ENCODE results near the gene SIGLEC8. TPM values are rescaled to one million over a fixed set of nuclear protein-coding genes. Genes with fewer than 3 reads are reported as not detected.

Gene SIGLEC8
- total RNA-seq, 1 experiment from 2014 or later, result not detected

DNA sequence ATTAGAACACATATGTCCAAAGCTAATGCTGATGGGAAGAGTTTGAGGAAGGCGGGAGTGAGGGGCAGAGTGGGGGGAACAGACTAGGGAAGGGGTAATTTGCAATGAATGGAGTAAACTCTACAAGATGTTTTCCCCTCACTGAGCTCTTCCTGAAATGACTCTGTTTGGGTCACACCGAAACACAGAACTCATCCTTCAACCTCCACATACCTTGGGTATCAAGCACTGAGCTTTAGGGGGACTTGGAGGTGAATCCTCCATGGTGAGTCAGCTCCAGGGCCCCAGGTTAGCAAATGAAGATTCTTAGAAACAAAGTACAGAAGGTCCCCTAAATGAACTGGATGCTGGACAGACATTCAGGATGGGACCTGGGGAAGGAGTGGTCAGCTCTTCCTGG is 39.5 kb downstream of the SIGLEC8 start:
- Histone ChIP-seq H3K27me3 (ENCODE audit: insufficient read depth, low read length) (no peaks in the 10 kb centered on the region), H2AFZ (ENCODE audit: low read depth, low read length, poor library complexity, severe bottlenecking) (no peak overlapping the region), H4K20me1 (ENCODE audit: insufficient read depth) (no peaks in the 10 kb centered on the region), H3K4me3 (replicated peaks in 1 of 2; ENCODE audit: low read depth in 1 of 2, low read length in 2 of 2) (no peak overlapping the region), H3K4me1 (ENCODE audit: control insufficient read depth in 1 of 2, insufficient read depth in 2 of 2, low read length in 2 of 2) (no peaks in the 10 kb centered on the region; a peak in 1 of 4 replicates), H3K9me3 (ENCODE audit: control insufficient read depth in 1 of 2, insufficient read depth in 1 of 2, low read depth in 1 of 2, low read length in 2 of 2) (no peaks in the 10 kb centered on the region), H3K79me2 (ENCODE audit: insufficient read depth, low read length) (no peaks in the 10 kb centered on the region), H3K27ac (ENCODE audit: low read depth, low read length) (no peak overlapping the region), H3K9ac (ENCODE audit: low read length) (no peak overlapping the region), H3K9me2 (ENCODE audit: insufficient read depth) (no peaks in the 10 kb centered on the region), H3K36me3 (ENCODE audit: control insufficient read depth in 1 of 2, insufficient read depth in 2 of 2, low read length in 2 of 2) (no peaks in the 10 kb centered on the region), H3K4me2 (ENCODE audit: low read length) (no peak overlapping the region)
- no TSS peak for BruUV-seq (replicated peaks)
- no peak for ATAC-seq
- TF ChIP-seq POLR2AphosphoS5 (IDR thresholded peaks at IDR 0.05; ENCODE audit: low read depth, low read length) (no peak), CBX3 (IDR thresholded peaks at IDR 0.05; ENCODE audit: low read depth) (no peak), YY1 (IDR thresholded peaks at IDR 0.05; ENCODE audit: extremely low read depth, insufficient replicate concordance, low read depth, low read length) (no peak), JUND (IDR thresholded peaks at IDR 0.05) (no peak), SRF (IDR thresholded peaks at IDR 0.05; ENCODE audit: low read depth) (no peak), SIN3A (IDR thresholded peaks at IDR 0.05; ENCODE audit: low read depth) (no peak), ZNF274 (IDR thresholded peaks at IDR 0.05; ENCODE audit: low read depth, low read length) (no peak), POLR2A (IDR thresholded peaks at IDR 0.05; ENCODE audit: borderline replicate concordance, extremely low read depth, insufficient read depth, insufficient read length) (no peak), EZH2 (IDR thresholded peaks at IDR 0.05) (no peak), FOSL1 (IDR thresholded peaks at IDR 0.05; ENCODE audit: low read depth) (no peak)
- TF ChIP-seq, protein P1, sequence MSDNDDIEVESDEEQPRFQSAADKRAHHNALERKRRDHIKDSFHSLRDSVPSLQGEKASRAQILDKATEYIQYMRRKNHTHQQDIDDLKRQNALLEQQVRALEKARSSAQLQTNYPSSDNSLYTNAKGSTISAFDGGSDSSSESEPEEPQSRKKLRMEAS (IDR thresholded peaks at IDR 0.05), result no peak
- TF ChIP-seq, protein P2, sequence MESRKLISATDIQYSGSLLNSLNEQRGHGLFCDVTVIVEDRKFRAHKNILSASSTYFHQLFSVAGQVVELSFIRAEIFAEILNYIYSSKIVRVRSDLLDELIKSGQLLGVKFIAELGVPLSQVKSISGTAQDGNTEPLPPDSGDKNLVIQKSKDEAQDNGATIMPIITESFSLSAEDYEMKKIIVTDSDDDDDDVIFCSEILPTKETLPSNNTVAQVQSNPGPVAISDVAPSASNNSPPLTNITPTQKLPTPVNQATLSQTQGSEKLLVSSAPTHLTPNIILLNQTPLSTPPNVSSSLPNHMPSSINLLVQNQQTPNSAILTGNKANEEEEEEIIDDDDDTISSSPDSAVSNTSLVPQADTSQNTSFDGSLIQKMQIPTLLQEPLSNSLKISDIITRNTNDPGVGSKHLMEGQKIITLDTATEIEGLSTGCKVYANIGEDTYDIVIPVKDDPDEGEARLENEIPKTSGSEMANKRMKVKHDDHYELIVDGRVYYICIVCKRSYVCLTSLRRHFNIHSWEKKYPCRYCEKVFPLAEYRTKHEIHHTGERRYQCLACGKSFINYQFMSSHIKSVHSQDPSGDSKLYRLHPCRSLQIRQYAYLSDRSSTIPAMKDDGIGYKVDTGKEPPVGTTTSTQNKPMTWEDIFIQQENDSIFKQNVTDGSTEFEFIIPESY (IDR thresholded peaks at IDR 0.05; ENCODE audit: extremely low read depth, insufficient replicate concordance, low read length), result no peak
- TF ChIP-seq, protein P3, sequence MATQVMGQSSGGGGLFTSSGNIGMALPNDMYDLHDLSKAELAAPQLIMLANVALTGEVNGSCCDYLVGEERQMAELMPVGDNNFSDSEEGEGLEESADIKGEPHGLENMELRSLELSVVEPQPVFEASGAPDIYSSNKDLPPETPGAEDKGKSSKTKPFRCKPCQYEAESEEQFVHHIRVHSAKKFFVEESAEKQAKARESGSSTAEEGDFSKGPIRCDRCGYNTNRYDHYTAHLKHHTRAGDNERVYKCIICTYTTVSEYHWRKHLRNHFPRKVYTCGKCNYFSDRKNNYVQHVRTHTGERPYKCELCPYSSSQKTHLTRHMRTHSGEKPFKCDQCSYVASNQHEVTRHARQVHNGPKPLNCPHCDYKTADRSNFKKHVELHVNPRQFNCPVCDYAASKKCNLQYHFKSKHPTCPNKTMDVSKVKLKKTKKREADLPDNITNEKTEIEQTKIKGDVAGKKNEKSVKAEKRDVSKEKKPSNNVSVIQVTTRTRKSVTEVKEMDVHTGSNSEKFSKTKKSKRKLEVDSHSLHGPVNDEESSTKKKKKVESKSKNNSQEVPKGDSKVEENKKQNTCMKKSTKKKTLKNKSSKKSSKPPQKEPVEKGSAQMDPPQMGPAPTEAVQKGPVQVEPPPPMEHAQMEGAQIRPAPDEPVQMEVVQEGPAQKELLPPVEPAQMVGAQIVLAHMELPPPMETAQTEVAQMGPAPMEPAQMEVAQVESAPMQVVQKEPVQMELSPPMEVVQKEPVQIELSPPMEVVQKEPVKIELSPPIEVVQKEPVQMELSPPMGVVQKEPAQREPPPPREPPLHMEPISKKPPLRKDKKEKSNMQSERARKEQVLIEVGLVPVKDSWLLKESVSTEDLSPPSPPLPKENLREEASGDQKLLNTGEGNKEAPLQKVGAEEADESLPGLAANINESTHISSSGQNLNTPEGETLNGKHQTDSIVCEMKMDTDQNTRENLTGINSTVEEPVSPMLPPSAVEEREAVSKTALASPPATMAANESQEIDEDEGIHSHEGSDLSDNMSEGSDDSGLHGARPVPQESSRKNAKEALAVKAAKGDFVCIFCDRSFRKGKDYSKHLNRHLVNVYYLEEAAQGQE (IDR thresholded peaks at IDR 0.05; ENCODE audit: low read depth), result no peak
- CTCF ChIA-PET, result interaction anchor here (0.7 to 1.7 kb wide), 2 partner anchors 18 to 243 kb away, joined by 3 to 5 read pairs; no protein-coding TSS in a partner anchor
- POLR2A ChIA-PET, result interaction anchor here (0.7 kb wide), 1 partner anchor 24 kb away, joined by 3 read pairs; no protein-coding TSS in a partner anchor
- no peak for DNase-seq (ENCODE audit: low read depth, low spot score)
- intact Hi-C loops (cut with micrococcal nuclease), result no loop called here
- RAD21 ChIA-PET (ENCODE audit: low non-redundant PET in 1 of 2, low total read pairs in 2 of 2, uncharacterized antibody in 2 of 2, unreplicated experiment in 2 of 2), result no interaction called here
